Natural killer cell (primary cell): Measurements from ENCODE around the gene PRR33. TPM values are rescaled to one million over a fixed set of nuclear protein-coding genes. Genes with fewer than 3 reads are reported as not detected.
A peak's percentile ranks its signal among the peaks of the same experiment; 100 is the strongest.

Source experiments
- ATAC-seq, 3 donors: fragments of 150-1000 bp in 2 of 3; fragments of 200-7000 bp in 1 of 3; cut with Tn5 transposase; 1 replicate in 1 of 3; 2 replicates in 2 of 3; pipeline ENCODE4 v1.10.0; 2021; ENCODE audit warnings: mild to moderate bottlenecking in 2 of 3, moderate library complexity in 2 of 3
- DNase-seq, 2 donors: peaks; one replicate each; pipeline versions ENCODE4 v3.0.0 to v3.0.0-alpha.2; 2013 to 2021; ENCODE audit warnings: mixed read lengths in 1 of 2
- H3K27ac ChIP-seq: one replicate; pipeline ENCODE4 v1.5.1; 2013; ENCODE audit warnings: mild to moderate bottlenecking, low read length
- H3K27me3 ChIP-seq: one replicate; pipeline ENCODE4 v1.6.1; 2013; ENCODE audit warnings: low read length; ENCODE audit not compliant: control insufficient read depth, insufficient read depth
- H3K36me3 ChIP-seq: one replicate; pipeline ENCODE4 v1.6.1; 2013; ENCODE audit warnings: low read length; ENCODE audit not compliant: control insufficient read depth, insufficient read depth
- H3K4me1 ChIP-seq: one replicate; pipeline ENCODE4 v1.6.1; 2013; ENCODE audit warnings: low read length; ENCODE audit not compliant: control insufficient read depth, insufficient read depth
- H3K4me3 ChIP-seq: one replicate; pipeline ENCODE4 v1.5.1; 2013; ENCODE audit warnings: low read length
- H3K9me3 ChIP-seq: one replicate; pipeline ENCODE4 v1.6.1; 2013; ENCODE audit warnings: low read length; ENCODE audit not compliant: control insufficient read depth, insufficient read depth
- H3K27ac Mint-ChIP-seq, 2 donors: one replicate each; pipeline ENCODE4 v1.8.0; 2022; ENCODE audit warnings: mild to moderate bottlenecking in 2 of 2, mixed read lengths in 2 of 2, moderate library complexity in 1 of 2
- H3K27me3 Mint-ChIP-seq, 2 donors: one replicate each; pipeline ENCODE4 v1.8.0; 2022; ENCODE audit warnings: low read depth in 2 of 2, mixed read lengths in 2 of 2
- H3K36me3 Mint-ChIP-seq: one replicate; pipeline ENCODE4 v1.8.0; 2022; ENCODE audit warnings: mixed read lengths
- H3K4me1 Mint-ChIP-seq, 2 donors: one replicate each; pipeline ENCODE4 v1.8.0; 2022; ENCODE audit warnings: mixed read lengths in 2 of 2
- H3K4me3 Mint-ChIP-seq: one replicate; pipeline ENCODE4 v1.8.0; 2022; ENCODE audit warnings: mild to moderate bottlenecking, moderate library complexity, mixed read lengths
- H3K9me3 Mint-ChIP-seq, 2 donors: one replicate each; pipeline ENCODE4 v1.8.0; 2022; ENCODE audit warnings: mixed read lengths in 2 of 2
- WGBS: methylation state at CpG from one replicate; pipeline ENCODE4 v1.1.7; 2013; ENCODE audit warnings: missing lambda C conversion rate; ENCODE audit not compliant: insufficient coverage; 5-methylcytosine and 5-hydroxymethylcytosine counted together
- intact Hi-C: fragments of 100-400 bp; cut with micrococcal nuclease; formaldehyde crosslinking; loops from one replicate; pipeline ENCODE4 v1.14.2; 2022
- total RNA-seq, 4 donors: library from RNA; stranded (reverse); fragments of 120-200 nt in 1 of 4; gene quantifications; one replicate each; pipeline versions ENCODE4 v1.2.3 to v1.2.4, GENCODE V29; 2013 to 2022
- TF ChIP-seq, protein P1 (sequence below): fragments of 200-600 bp; IDR thresholded peaks from one replicate; pipeline ENCODE4 v1.8.0; 2022; ENCODE audit warnings: antibody characterized with exemption

PRR33 gene
- total RNA-seq, 3 donors from 2014 or later (not counting 1 experiment from before 2014, with no cell fraction given): 0.14 to 0.32 TPM; not detected in 1

DNA sequence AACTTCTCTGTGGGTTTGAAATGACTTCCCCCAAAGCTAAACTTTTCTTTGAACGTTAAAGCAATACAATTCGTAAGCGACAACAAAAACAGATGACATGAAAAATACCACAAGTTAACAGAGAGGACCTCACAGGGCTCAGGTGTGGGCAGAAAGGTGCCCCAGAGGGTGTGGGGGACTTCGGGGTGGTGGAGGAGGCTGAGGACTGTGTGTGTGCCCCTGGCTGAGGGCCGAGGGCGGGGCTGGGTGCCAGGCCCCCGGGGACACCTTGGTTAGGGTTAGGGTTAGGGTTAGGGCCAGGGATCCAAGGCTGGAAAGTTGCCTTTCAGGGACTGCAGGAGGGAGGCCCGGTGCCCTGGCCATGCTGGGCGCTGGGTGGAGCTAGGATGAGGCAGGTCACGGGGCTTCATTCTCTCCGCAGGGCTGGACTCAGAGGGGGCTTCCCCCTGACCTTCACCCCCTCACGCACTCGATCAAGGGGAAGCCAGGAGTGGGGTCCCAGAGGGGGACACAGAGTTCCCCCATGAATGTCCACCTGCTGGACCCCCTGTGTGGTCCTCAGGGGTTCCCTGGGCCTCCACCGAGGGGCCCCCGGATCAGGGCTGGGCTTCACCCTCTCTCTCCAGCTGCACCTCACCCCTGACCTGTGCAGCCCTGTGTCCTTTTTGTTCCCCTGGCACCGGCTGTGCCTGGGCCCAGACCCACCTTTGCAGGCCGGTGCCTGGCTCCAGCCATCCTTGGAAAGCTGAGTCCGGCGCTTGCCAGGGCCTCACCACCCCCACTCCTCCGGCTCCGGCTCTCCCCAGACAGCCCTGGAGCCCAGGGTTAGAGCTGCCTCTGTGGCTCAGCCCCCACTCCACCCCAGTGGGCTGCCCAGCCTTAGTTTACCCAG lies 45.9 kb downstream of the PRR33 start:
- Mint-ChIP-seq H3K4me3 (peak overlapping the region; percentile 41), H3K27me3 (peaks cover 0 to 4% of the 10 kb centered on the region in 2 donors), H3K36me3 (no peaks in the 10 kb centered on the region), H3K9me3 (no peaks in the 10 kb centered on the region), H3K4me1 (peaks cover 43 to 72% of the 10 kb centered on the region in 2 donors), H3K27ac (peak overlapping the region; percentile 57 to 79)
- intact Hi-C loops: no loop called here
- 75% methylated on average over 18 of the region's 21 CpGs for WGBS
- H3K36me3 ChIP-seq: no peaks in the 10 kb centered on the region
- DNase-seq (peak in 1 of 2 donors; percentile 67), ATAC-seq (peak in 2 of 3 donors; percentile 30 to 32)
- TF ChIP-seq, protein P1, sequence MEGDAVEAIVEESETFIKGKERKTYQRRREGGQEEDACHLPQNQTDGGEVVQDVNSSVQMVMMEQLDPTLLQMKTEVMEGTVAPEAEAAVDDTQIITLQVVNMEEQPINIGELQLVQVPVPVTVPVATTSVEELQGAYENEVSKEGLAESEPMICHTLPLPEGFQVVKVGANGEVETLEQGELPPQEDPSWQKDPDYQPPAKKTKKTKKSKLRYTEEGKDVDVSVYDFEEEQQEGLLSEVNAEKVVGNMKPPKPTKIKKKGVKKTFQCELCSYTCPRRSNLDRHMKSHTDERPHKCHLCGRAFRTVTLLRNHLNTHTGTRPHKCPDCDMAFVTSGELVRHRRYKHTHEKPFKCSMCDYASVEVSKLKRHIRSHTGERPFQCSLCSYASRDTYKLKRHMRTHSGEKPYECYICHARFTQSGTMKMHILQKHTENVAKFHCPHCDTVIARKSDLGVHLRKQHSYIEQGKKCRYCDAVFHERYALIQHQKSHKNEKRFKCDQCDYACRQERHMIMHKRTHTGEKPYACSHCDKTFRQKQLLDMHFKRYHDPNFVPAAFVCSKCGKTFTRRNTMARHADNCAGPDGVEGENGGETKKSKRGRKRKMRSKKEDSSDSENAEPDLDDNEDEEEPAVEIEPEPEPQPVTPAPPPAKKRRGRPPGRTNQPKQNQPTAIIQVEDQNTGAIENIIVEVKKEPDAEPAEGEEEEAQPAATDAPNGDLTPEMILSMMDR: no peak
- no peaks in the 10 kb centered on the region for H3K27me3 ChIP-seq
- no peak overlapping the region for H3K4me3 ChIP-seq
- no peaks in the 10 kb centered on the region for H3K9me3 ChIP-seq
- H3K4me1 ChIP-seq: peaks cover 97% of the 10 kb centered on the region
- H3K27ac ChIP-seq: peak overlapping the region; percentile 26

DNA sequence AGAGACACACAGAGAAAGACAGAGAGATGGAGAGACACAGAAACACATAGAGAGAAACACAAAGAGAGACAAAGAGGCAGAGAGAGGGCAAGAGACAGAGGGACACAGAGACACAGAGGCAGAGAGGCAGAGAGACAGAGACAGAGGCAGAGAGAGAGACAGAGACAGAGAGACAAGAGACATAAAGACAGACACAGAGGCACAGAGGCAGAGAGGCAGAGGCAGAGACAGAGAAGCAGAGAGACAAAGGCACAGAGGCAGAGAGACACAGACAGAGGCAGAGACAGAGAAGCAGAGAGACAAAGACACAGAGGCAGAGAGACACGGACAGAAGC lies 46.6 kb downstream of the PRR33 start:
- intact Hi-C loops: no loop called here
- H3K9me3 ChIP-seq: no peaks in the 10 kb centered on the region
- Mint-ChIP-seq H3K4me1 (peaks cover 36 to 69% of the 10 kb centered on the region in 2 donors), H3K36me3 (no peaks in the 10 kb centered on the region), H3K27me3 (peaks cover 0 to 4% of the 10 kb centered on the region in 2 donors), H3K27ac (peak overlapping the region; percentile 57 to 79), H3K9me3 (no peaks in the 10 kb centered on the region), H3K4me3 (peak overlapping the region; percentile 41)
- peaks cover 96% of the 10 kb centered on the region for H3K4me1 ChIP-seq
- no peak overlapping the region for H3K4me3 ChIP-seq
- DNase-seq (no peak), ATAC-seq (no peak)
- peak overlapping the region; percentile 34 for H3K27ac ChIP-seq
- 76% methylated on average over 1 of the region's 1 CpG for WGBS
- TF ChIP-seq, protein P1: no peak
- H3K36me3 ChIP-seq: no peaks in the 10 kb centered on the region
- H3K27me3 ChIP-seq: no peaks in the 10 kb centered on the region

DNA sequence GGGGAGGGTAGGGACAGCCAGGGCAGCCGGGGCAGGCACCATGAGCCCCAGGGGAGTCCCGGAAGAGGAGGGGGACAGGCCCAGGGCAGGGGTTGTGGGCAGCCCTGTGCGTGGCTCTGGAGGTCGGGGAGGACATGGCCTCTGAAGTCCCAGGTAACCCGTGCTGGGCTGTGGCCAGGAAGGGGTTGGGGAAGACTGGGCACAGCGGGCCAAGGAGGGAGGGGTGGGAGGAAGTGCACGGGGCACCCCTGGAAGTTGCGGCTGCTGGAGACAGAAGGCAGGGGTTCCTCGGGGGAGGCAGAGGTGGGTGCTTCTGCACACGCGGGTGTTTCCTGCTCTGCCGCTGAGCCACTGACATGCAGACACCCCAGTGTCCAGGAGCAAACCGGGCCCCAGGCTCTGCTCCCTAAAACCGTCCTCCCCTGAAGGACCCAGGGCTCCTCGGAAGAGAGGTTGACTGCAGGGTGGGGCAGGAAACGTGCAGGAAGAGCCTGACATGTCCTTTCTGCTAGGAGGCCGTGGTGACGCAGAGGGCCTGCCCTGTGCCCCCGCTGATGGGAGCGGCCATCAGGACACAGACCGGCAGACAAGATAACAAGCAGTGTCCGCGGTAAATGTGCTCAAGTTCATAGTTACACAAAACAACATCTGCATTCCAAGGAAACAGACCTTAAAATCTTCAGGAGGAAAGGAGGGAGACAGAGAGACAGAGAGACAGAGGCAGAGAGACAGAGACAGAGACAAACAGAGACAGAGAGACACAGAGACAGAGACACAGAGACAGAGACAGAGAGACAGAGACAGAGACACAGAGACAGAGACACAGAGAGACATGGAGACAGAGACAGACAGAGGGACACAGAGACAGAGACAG lies 47.2 kb downstream of the PRR33 start:
- Histone ChIP-seq H3K36me3 (no peaks in the 10 kb centered on the region), H3K27me3 (no peaks in the 10 kb centered on the region), H3K9me3 (no peaks in the 10 kb centered on the region), H3K27ac (peak overlapping the region; percentile 43), H3K4me1 (peaks cover 96% of the 10 kb centered on the region), H3K4me3 (no peak overlapping the region)
- DNase-seq (peak; percentile 37 to 71), ATAC-seq (peak; percentile 55 to 67 (median 62))
- TF ChIP-seq, protein P1: no peak
- H3K4me1 Mint-ChIP-seq: peaks cover 30 to 69% of the 10 kb centered on the region in 2 donors
- peaks cover 0 to 4% of the 10 kb centered on the region in 2 donors for H3K27me3 Mint-ChIP-seq
- H3K9me3 Mint-ChIP-seq: no peaks in the 10 kb centered on the region
- no peaks in the 10 kb centered on the region for H3K36me3 Mint-ChIP-seq
- intact Hi-C loops: no loop called here
- peak overlapping the region; percentile 57 to 79 for H3K27ac Mint-ChIP-seq
- whole genome bisulfite sequencing: 2% methylated on average over 23 of the region's 23 CpGs
- H3K4me3 Mint-ChIP-seq: peak overlapping the region; percentile 41
